KMS-11 (cell line): ENCODE measurements around the gene CCSER1.

Experiments used
- H2AFZ ChIP-seq: fragments of 200-600 bp; sonication (generic); 2 replicates; pipeline ENCODE4 v1.6.1; 2016; ENCODE audit warnings: antibody characterized with exemption, mixed run types, low read depth
- H3K27ac ChIP-seq: fragments of 200-600 bp; sonication (generic); 2 replicates; pipeline ENCODE4 v1.6.1; 2016; ENCODE audit warnings: mild to moderate bottlenecking, mixed run types
- H3K27me3 ChIP-seq: fragments of 200-600 bp; sonication (generic); 2 replicates; pipeline ENCODE4 v1.6.1; 2017; ENCODE audit warnings: mild to moderate bottlenecking, low read depth, mixed run types, moderate library complexity; ENCODE audit not compliant: insufficient read depth
- H3K36me3 ChIP-seq: fragments of 200-600 bp; sonication (generic); 2 replicates; pipeline ENCODE4 v1.6.1; 2017; ENCODE audit warnings: mild to moderate bottlenecking, mixed run types; ENCODE audit not compliant: insufficient read depth
- H3K4me1 ChIP-seq: fragments of 200-600 bp; sonication (generic); 2 replicates; pipeline ENCODE4 v1.6.1; 2016; ENCODE audit warnings: mild to moderate bottlenecking, low read depth, mixed run types; ENCODE audit not compliant: poor library complexity, severe bottlenecking
- H3K4me2 ChIP-seq: fragments of 200-600 bp; sonication (generic); 2 replicates; pipeline ENCODE4 v1.7.0; 2016; ENCODE audit warnings: mild to moderate bottlenecking, mixed run types
- H3K4me3 ChIP-seq: fragments of 200-600 bp; sonication (generic); IDR thresholded peaks from 2 replicates; pipeline ENCODE4 v1.6.1; 2017; ENCODE audit warnings: low read depth, low read length, mixed read lengths; ENCODE audit not compliant: insufficient read depth
- H3K79me2 ChIP-seq: fragments of 200-600 bp; sonication (generic); 2 replicates; pipeline ENCODE4 v1.6.1; 2016; ENCODE audit warnings: low read depth, mixed run types; ENCODE audit not compliant: insufficient read depth
- H3K9ac ChIP-seq: fragments of 200-600 bp; sonication (generic); 2 replicates; pipeline ENCODE4 v1.6.1; 2016; ENCODE audit warnings: mild to moderate bottlenecking, mixed run types
- H4K20me1 ChIP-seq: fragments of 200-600 bp; sonication (generic); 2 replicates; pipeline ENCODE4 v1.6.1; 2016; ENCODE audit warnings: mild to moderate bottlenecking, mixed run types; ENCODE audit not compliant: insufficient read depth
- CTCF ChIP-seq: fragments of 200-600 bp; sonication (generic); conservative IDR thresholded peaks from 2 replicates; pipeline ENCODE4 v1.6.1; 2017; ENCODE audit warnings: low read depth, mild to moderate bottlenecking, antibody characterized with exemption, low read length, moderate library complexity, mixed read lengths

The CCSER1 gene

GRCh38 chr4:90227177-90227576 is 100.0 kb downstream of the CCSER1 start:
- H4K20me1 ChIP-seq, result no peaks in the 10 kb centered on the region
- H3K4me2 ChIP-seq, result no peak overlapping the region
- H3K27ac ChIP-seq, result no peak overlapping the region
- H2AFZ ChIP-seq, result no peak overlapping the region
- H3K4me3 ChIP-seq, result no peak overlapping the region
- no peak overlapping the region for H3K9ac ChIP-seq
- no peaks in the 10 kb centered on the region for H3K36me3 ChIP-seq
- no peaks in the 10 kb centered on the region for H3K79me2 ChIP-seq
- no peaks in the 10 kb centered on the region for H3K4me1 ChIP-seq
- H3K27me3 ChIP-seq, result no peaks in the 10 kb centered on the region
- no peak for TF ChIP-seq CTCF

- Histone ChIP-seq H3K27ac (no peak overlapping the region), H4K20me1 (no peaks in the 10 kb centered on the region), H3K4me1 (no peaks in the 10 kb centered on the region), H3K9ac (no peak overlapping the region), H2AFZ (no peak overlapping the region), H3K27me3 (no peaks in the 10 kb centered on the region), H3K79me2 (no peaks in the 10 kb centered on the region), H3K4me3 (no peak overlapping the region), H3K4me2 (no peak overlapping the region), H3K36me3 (no peaks in the 10 kb centered on the region)
- TF ChIP-seq CTCF, result no peak
Measured at GRCh38 chr4:90234916-90235547, 107.8 kb downstream of the CCSER1 start.

- H4K20me1 ChIP-seq, result no peaks in the 10 kb centered on the region
- no peak overlapping the region for H2AFZ ChIP-seq
- no peak for TF ChIP-seq CTCF
- H3K79me2 ChIP-seq, result no peaks in the 10 kb centered on the region
- no peaks in the 10 kb centered on the region for H3K4me1 ChIP-seq
- no peaks in the 10 kb centered on the region for H3K27me3 ChIP-seq
- no peaks in the 10 kb centered on the region for H3K36me3 ChIP-seq
- no peak overlapping the region for H3K4me2 ChIP-seq
- no peak overlapping the region for H3K4me3 ChIP-seq
- H3K9ac ChIP-seq, result no peak overlapping the region
- H3K27ac ChIP-seq, result no peak overlapping the region
Measured at GRCh38 chr4:90237751-90238530, 110.7 kb downstream of the CCSER1 start.

GRCh38 chr4:90240333-90240732 is 113.1 kb downstream of the CCSER1 start:
- Histone ChIP-seq H2AFZ (no peak overlapping the region), H4K20me1 (no peaks in the 10 kb centered on the region), H3K9ac (no peak overlapping the region), H3K4me3 (no peak overlapping the region), H3K4me1 (no peaks in the 10 kb centered on the region), H3K79me2 (no peaks in the 10 kb centered on the region), H3K36me3 (no peaks in the 10 kb centered on the region), H3K4me2 (no peak overlapping the region), H3K27me3 (no peaks in the 10 kb centered on the region), H3K27ac (no peak overlapping the region)
- TF ChIP-seq CTCF, result no peak
